Upper lobe of right lung (tissue), 1 donor: ENCODE data around the gene RTN4IP1. TPM values are rescaled to one million over a fixed set of nuclear protein-coding genes. Genes with fewer than 3 reads are reported as not detected.

Source experiments
- ATAC-seq: fragments of 200-7000 bp; cut with Tn5 transposase; one replicate; pipeline ENCODE4 v1.9.1; 2020; ENCODE audit warnings: mild to moderate bottlenecking, moderate library complexity
- DNase-seq: peaks from one replicate; pipeline ENCODE4 v3.0.0-alpha.2; 2020
- H3K27ac ChIP-seq: fragments of 200-600 bp; one replicate; pipeline ENCODE4 v1.8.0; 2022
- H3K27me3 ChIP-seq: fragments of 200-600 bp; one replicate; pipeline ENCODE4 v1.8.0; 2022; ENCODE audit warnings: mild to moderate bottlenecking
- H3K36me3 ChIP-seq: fragments of 200-600 bp; one replicate; pipeline ENCODE4 v1.8.0; 2022
- H3K4me1 ChIP-seq: fragments of 200-600 bp; one replicate; pipeline ENCODE4 v1.8.0; 2022
- H3K4me3 ChIP-seq: fragments of 200-600 bp; one replicate; pipeline ENCODE4 v1.8.0; 2022; ENCODE audit warnings: mild to moderate bottlenecking
- H3K9me3 ChIP-seq: fragments of 200-600 bp; one replicate; pipeline ENCODE4 v1.8.0; 2022
- CTCF ChIP-seq: fragments of 200-600 bp; IDR thresholded peaks from one replicate; pipeline ENCODE4 v1.8.0; 2022; ENCODE audit warnings: antibody characterized with exemption
- intact Hi-C: fragments of 100-400 bp; cut with DNase I; formaldehyde crosslinking; loops from one replicate; pipeline ENCODE4 v1.11.0; 2022
- total RNA-seq: library from RNA; stranded (reverse); fragmentation: NEBNext Ultra II Directional; extraction: Animal tissue kit (Norgen Biotek cat#: 25700); gene quantifications from one replicate; pipeline ENCODE4 v1.2.1, GENCODE V29; 2021
- donor health status: DM: no; HTN: yes; CAD: no; lungs with severe emphysema.

RTN4IP1 gene
- total RNA-seq, 1 donor from 2014 or later, result 3.2 TPM

DNA sequence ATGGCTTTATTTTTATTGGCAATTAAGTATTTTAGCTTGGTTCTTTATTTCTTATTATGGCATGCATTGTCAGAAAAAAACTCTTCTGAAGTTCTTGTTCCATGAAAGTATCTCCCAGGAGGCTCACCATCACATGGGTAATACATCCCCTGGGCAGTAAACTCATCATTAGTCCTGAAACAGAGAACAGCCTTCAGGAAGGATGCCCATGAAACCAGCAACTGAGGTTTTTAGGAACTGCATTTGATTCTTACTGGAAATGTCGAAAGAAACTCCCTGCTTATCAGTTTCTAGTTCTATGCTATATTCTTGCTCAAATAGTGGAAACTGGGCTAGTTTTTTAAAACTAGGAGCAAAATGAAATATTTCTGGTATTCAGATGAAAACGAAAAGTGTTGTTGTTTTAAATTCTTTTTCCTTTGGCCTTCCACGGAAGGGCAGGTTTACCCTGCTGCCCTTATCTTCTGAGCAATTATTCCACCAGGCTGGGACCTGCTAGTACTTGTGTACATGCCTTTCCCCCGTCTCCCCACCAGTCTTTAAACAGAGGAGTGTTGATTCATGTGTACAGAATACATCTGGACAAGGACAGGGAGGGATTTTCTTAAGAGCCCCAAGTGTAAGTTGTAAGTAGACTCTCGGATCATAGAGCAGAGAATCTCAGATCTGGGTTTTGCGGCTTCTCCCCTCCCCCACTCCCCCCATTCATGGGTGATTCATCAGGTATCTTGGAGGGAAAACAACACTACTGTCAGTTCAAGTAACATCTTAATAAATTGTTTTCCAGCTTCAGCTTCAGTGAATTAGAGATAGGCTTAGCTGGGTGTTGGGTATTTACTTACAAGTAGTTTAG, 81.5 kb downstream of the RTN4IP1 start:
- no peaks in the 10 kb centered on the region for H3K27me3 ChIP-seq
- no peak overlapping the region for H3K4me3 ChIP-seq
- H3K36me3 ChIP-seq, result peaks cover 16% of the 10 kb centered on the region
- no peak for TF ChIP-seq CTCF
- peak overlapping the region; percentile 20 for H3K27ac ChIP-seq
- H3K9me3 ChIP-seq, result no peaks in the 10 kb centered on the region
- peaks cover 13% of the 10 kb centered on the region for H3K4me1 ChIP-seq
- DNase-seq (no peak), ATAC-seq (peak; percentile 39)
- intact Hi-C loops, result no loop called here

DNA sequence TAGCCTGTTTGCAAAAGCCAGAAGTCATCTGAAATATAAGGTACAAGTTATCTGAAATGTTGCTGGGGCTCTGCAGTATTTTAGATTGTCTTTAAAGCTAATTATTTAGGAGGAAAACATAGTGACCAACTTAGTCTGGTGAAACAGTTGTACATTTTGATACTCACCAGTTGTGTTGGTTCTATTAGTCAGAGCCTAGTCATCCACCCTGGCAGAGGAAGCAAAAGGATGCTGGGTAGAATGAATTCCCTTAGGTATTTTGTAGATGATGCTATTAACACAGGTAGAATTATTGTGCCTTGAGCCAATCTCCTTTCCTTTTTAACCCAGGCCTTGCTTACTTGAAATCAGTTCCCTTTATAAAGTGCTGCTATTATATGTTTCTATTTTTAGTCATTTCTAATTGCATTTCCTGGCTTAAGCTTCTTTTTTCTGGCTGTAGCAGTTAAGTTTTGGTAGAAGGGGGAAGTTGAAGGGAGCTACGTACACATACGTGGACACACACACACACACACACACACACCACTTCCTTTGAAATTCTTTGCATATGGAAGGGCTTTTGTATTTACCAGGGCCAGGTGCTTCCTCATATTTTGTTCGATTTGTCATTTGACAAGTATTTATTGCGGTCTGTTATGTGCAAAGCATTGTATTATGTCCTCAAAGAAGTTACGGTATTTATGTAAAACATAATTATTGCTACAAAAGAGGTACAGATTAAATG, 82.4 kb downstream of the RTN4IP1 start:
- H3K4me1 ChIP-seq, result peaks cover 13% of the 10 kb centered on the region
- no peak overlapping the region for H3K4me3 ChIP-seq
- DNase-seq (no peak), ATAC-seq (peak; percentile 65)
- peaks cover 16% of the 10 kb centered on the region for H3K36me3 ChIP-seq
- H3K9me3 ChIP-seq, result no peaks in the 10 kb centered on the region
- intact Hi-C loops, result no loop called here
- no peaks in the 10 kb centered on the region for H3K27me3 ChIP-seq
- no peak for TF ChIP-seq CTCF
- H3K27ac ChIP-seq, result peak overlapping the region; percentile 65

DNA sequence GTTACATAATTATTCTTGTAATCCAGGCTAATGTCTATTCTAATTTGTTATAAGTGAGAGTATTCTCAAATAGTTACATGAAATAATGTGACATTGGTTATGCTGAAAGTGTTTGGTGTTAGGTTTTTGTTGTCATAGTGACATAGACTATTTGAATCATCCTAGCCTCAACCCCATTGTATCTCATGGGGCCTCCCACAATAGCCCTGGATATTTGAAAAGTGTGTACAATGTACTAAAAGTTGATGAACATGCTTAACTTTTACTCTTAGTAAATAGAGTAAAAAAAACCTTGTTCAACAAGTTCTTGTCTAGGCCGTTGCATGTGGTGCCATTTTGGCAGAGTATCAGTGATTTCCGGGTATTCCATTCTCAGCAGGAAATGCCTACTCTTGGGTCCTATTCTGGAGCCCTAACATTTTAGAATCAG, 83.0 kb downstream of the RTN4IP1 start:
- intact Hi-C loops, result no loop called here

GRCh38 chr6:106540907-106541306, 88.4 kb downstream of the RTN4IP1 start:
- no peak for TF ChIP-seq CTCF
- Histone ChIP-seq H3K36me3 (peaks cover 16% of the 10 kb centered on the region), H3K4me1 (peaks cover 1% of the 10 kb centered on the region), H3K4me3 (no peak overlapping the region), H3K27me3 (no peaks in the 10 kb centered on the region), H3K9me3 (no peaks in the 10 kb centered on the region), H3K27ac (no peak overlapping the region)
- DNase-seq (no peak), ATAC-seq (no peak)
- intact Hi-C loops, result no loop called here

More for the DNA sequence above, 83.0 kb downstream of the RTN4IP1 start:
- Histone ChIP-seq H3K36me3 (peaks cover 16% of the 10 kb centered on the region), H3K27me3 (no peaks in the 10 kb centered on the region), H3K9me3 (no peaks in the 10 kb centered on the region), H3K4me3 (no peak overlapping the region), H3K27ac (peak overlapping the region; percentile 65), H3K4me1 (peaks cover 13% of the 10 kb centered on the region)
- DNase-seq, result no peak
- no peak for TF ChIP-seq CTCF
- peak; percentile 21 for ATAC-seq

DNA sequence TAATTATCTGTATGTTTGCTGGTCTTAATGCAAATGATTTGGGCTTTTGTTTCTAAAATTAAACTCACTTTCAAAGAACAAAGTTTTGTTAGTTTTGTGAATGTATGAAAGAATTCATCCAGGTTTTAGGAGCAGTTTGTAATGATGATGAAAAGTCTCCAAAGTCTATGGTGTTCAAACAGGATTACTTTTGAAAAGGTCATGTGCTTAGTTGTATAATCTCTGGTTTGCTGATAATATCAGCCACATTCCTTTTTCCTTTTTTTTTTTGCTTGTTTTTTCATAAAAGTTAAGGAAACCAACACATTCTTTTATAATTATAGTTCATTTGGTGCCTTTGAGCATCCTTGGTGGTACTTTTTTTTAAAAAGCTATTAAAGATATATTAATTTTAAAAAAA, 88.9 kb downstream of the RTN4IP1 start:
- H3K9me3 ChIP-seq, result no peaks in the 10 kb centered on the region
- ATAC-seq (no peak), DNase-seq (no peak)
- peaks cover 16% of the 10 kb centered on the region for H3K36me3 ChIP-seq
- no peak overlapping the region for H3K27ac ChIP-seq
- intact Hi-C loops, result no loop called here
- H3K4me3 ChIP-seq, result no peak overlapping the region
- no peak for TF ChIP-seq CTCF
- no peaks in the 10 kb centered on the region for H3K4me1 ChIP-seq
- no peaks in the 10 kb centered on the region for H3K27me3 ChIP-seq
